Measurements from ENCODE around the gene SVOP.

- TF ChIP-seq CTCF (conservative IDR thresholded peaks at IDR 0.05; ENCODE audit: low read length) = no peak
- TF ChIP-seq EZH2phosphoT487 (IDR thresholded peaks at IDR 0.05; ENCODE audit: borderline replicate concordance, low read depth, low read length) = no peak
Observed at GRCh38 chr12:108959748-108960655, 60.9 kb downstream of the SVOP start.

Measured in OCI-LY7 (cell line).